ENCODE measurements around the gene RAI1.

Gene RAI1

GRCh38 chr17:17819111-17819510 lies 137.9 kb downstream of the RAI1 start:
- Histone ChIP-seq H3K4me2 (ENCODE audit: insufficient read depth, low read length, poor library complexity, severe bottlenecking) (no peak overlapping the region), H3K4ac (ENCODE audit: low read length) (no peak overlapping the region), H3K36me3 (replicated peaks in 1 of 2; ENCODE audit: control insufficient read depth in 2 of 2, insufficient read depth in 2 of 2, low read length in 2 of 2) (peaks cover 55 to 56% of the 10 kb centered on the region in 2 donors), H2BK15ac (ENCODE audit: low read length) (no peak overlapping the region), H3K27ac (replicated peaks; ENCODE audit: low read length) (no peak overlapping the region), H3K9ac (ENCODE audit: low read depth, low read length, poor library complexity) (peak overlapping the region; percentile 71), H3K9me3 (replicated peaks in 1 of 2; ENCODE audit: control insufficient read depth in 2 of 2, insufficient read depth in 1 of 2, low read depth in 1 of 2, low read length in 2 of 2) (no peaks in the 10 kb centered on the region), H3K23ac (ENCODE audit: low read depth, low read length, poor library complexity) (peak overlapping the region; percentile 23), H3K4me1 (ENCODE audit: control insufficient read depth in 2 of 2, insufficient read depth in 1 of 2, low read depth in 1 of 2, low read length in 2 of 2) (peaks cover 24 to 41% of the 10 kb centered on the region in 2 donors), H3K27me3 (ENCODE audit: control insufficient read depth in 3 of 3, insufficient read depth in 3 of 3, low read depth in 1 of 3, low read length in 3 of 3) (no peaks in the 10 kb centered on the region), H2AFZ (ENCODE audit: low read length) (no peak overlapping the region), H2AK5ac (ENCODE audit: low read depth, low read length) (peak overlapping the region; percentile 2), H2BK120ac (ENCODE audit: low read depth, low read length) (peak overlapping the region; percentile 21), H2BK5ac (ENCODE audit: low read length) (peak overlapping the region; percentile 43), H4K91ac (ENCODE audit: low read depth, low read length, poor library complexity) (no peak overlapping the region), H3K4me3 (ENCODE audit: low read length in 2 of 2) (no peak overlapping the region), H2BK12ac (ENCODE audit: low read length) (no peak overlapping the region), H3K14ac (ENCODE audit: low read length) (peak overlapping the region; percentile 23), H3K18ac (ENCODE audit: low read length) (peak overlapping the region; percentile 71), H4K8ac (ENCODE audit: low read depth, low read length) (no peak overlapping the region), H3K79me1 (ENCODE audit: low read depth, low read length) (peaks cover 26% of the 10 kb centered on the region)
- no CpG with 5 or more reads among the region's 12 CpGs for WGBS, 2 donors (ENCODE audit: extremely low coverage in 2 of 2, insufficient read length in 2 of 2, insufficient replicate concordance in 1 of 2)
- DNase-seq (ENCODE audit: low spot score) = no peak

- Histone ChIP-seq H2BK5ac (ENCODE audit: low read length) (peak overlapping the region; percentile 43), H3K4me2 (ENCODE audit: insufficient read depth, low read length, poor library complexity, severe bottlenecking) (no peak overlapping the region), H2AFZ (ENCODE audit: low read length) (no peak overlapping the region), H3K79me1 (ENCODE audit: low read depth, low read length) (peaks cover 23% of the 10 kb centered on the region), H3K27me3 (ENCODE audit: control insufficient read depth in 3 of 3, insufficient read depth in 3 of 3, low read depth in 1 of 3, low read length in 3 of 3) (no peaks in the 10 kb centered on the region), H2BK15ac (ENCODE audit: low read length) (peak overlapping the region; percentile 6), H3K4me3 (ENCODE audit: low read length in 2 of 2) (no peak overlapping the region), H2AK5ac (ENCODE audit: low read depth, low read length) (peak overlapping the region; percentile 2), H4K91ac (ENCODE audit: low read depth, low read length, poor library complexity) (no peak overlapping the region), H3K4me1 (ENCODE audit: control insufficient read depth in 2 of 2, insufficient read depth in 1 of 2, low read depth in 1 of 2, low read length in 2 of 2) (peaks cover 28 to 46% of the 10 kb centered on the region in 2 donors), H4K8ac (ENCODE audit: low read depth, low read length) (no peak overlapping the region), H2BK120ac (ENCODE audit: low read depth, low read length) (peak overlapping the region; percentile 37), H3K18ac (ENCODE audit: low read length) (no peak overlapping the region), H3K27ac (replicated peaks; ENCODE audit: low read length) (no peak overlapping the region), H3K23ac (ENCODE audit: low read depth, low read length, poor library complexity) (no peak overlapping the region), H3K14ac (ENCODE audit: low read length) (no peak overlapping the region), H3K9ac (ENCODE audit: low read depth, low read length, poor library complexity) (peak overlapping the region; percentile 1), H3K36me3 (replicated peaks in 1 of 2; ENCODE audit: control insufficient read depth in 2 of 2, insufficient read depth in 2 of 2, low read length in 2 of 2) (peaks cover 52% of the 10 kb centered on the region in 2 donors), H3K9me3 (replicated peaks in 1 of 2; ENCODE audit: control insufficient read depth in 2 of 2, insufficient read depth in 1 of 2, low read depth in 1 of 2, low read length in 2 of 2) (no peaks in the 10 kb centered on the region), H3K4ac (ENCODE audit: low read length) (no peak overlapping the region), H2BK12ac (ENCODE audit: low read length) (no peak overlapping the region)
- WGBS, 2 donors (ENCODE audit: extremely low coverage in 2 of 2, insufficient read length in 2 of 2, insufficient replicate concordance in 1 of 2) = no CpG with 5 or more reads among the region's 12 CpGs
- no peak for DNase-seq (ENCODE audit: low spot score)
These were observed 138.3 kb downstream of the RAI1 start for GRCh38 chr17:17819561-17819995.

- H4K8ac ChIP-seq (ENCODE audit: low read depth, low read length) = no peak overlapping the region
- H3K4me3 ChIP-seq (ENCODE audit: low read length in 2 of 2) = no peak overlapping the region
- no peak overlapping the region for H3K9ac ChIP-seq (ENCODE audit: low read depth, low read length, poor library complexity)
- H3K27me3 ChIP-seq (ENCODE audit: control insufficient read depth in 3 of 3, insufficient read depth in 3 of 3, low read depth in 1 of 3, low read length in 3 of 3) = no peaks in the 10 kb centered on the region
- no peak overlapping the region for H3K4me2 ChIP-seq (ENCODE audit: insufficient read depth, low read length, poor library complexity, severe bottlenecking)
- peak overlapping the region; percentile 37 for H2BK120ac ChIP-seq (ENCODE audit: low read depth, low read length)
- no peak overlapping the region for H2AFZ ChIP-seq (ENCODE audit: low read length)
- H3K14ac ChIP-seq (ENCODE audit: low read length) = no peak overlapping the region
- DNase-seq (ENCODE audit: low spot score) = no peak
- no peak overlapping the region for H3K27ac ChIP-seq (replicated peaks; ENCODE audit: low read length)
- H4K91ac ChIP-seq (ENCODE audit: low read depth, low read length, poor library complexity) = no peak overlapping the region
- H2AK5ac ChIP-seq (ENCODE audit: low read depth, low read length) = peak overlapping the region; percentile 2
- H3K9me3 ChIP-seq (replicated peaks in 1 of 2; ENCODE audit: control insufficient read depth in 2 of 2, insufficient read depth in 1 of 2, low read depth in 1 of 2, low read length in 2 of 2) = no peaks in the 10 kb centered on the region
- H3K18ac ChIP-seq (ENCODE audit: low read length) = no peak overlapping the region
- peak overlapping the region; percentile 6 for H2BK15ac ChIP-seq (ENCODE audit: low read length)
- WGBS, 2 donors (ENCODE audit: extremely low coverage in 2 of 2, insufficient read length in 2 of 2, insufficient replicate concordance in 1 of 2) = no CpG with 5 or more reads among the region's 10 CpGs
- H3K4ac ChIP-seq (ENCODE audit: low read length) = no peak overlapping the region
- H3K23ac ChIP-seq (ENCODE audit: low read depth, low read length, poor library complexity) = no peak overlapping the region
- H2BK12ac ChIP-seq (ENCODE audit: low read length) = no peak overlapping the region
- H3K79me1 ChIP-seq (ENCODE audit: low read depth, low read length) = peaks cover 23% of the 10 kb centered on the region
- peak overlapping the region; percentile 43 for H2BK5ac ChIP-seq (ENCODE audit: low read length)
- H3K4me1 ChIP-seq (ENCODE audit: control insufficient read depth in 2 of 2, insufficient read depth in 1 of 2, low read depth in 1 of 2, low read length in 2 of 2) = peaks cover 33 to 50% of the 10 kb centered on the region in 2 donors
- peaks cover 47% of the 10 kb centered on the region in 2 donors for H3K36me3 ChIP-seq (replicated peaks in 1 of 2; ENCODE audit: control insufficient read depth in 2 of 2, insufficient read depth in 2 of 2, low read length in 2 of 2)
These were observed 138.8 kb downstream of the RAI1 start for GRCh38 chr17:17820046-17820445.

- no peaks in the 10 kb centered on the region for H3K9me3 ChIP-seq (replicated peaks in 1 of 2; ENCODE audit: control insufficient read depth in 2 of 2, insufficient read depth in 1 of 2, low read depth in 1 of 2, low read length in 2 of 2)
- H3K79me1 ChIP-seq (ENCODE audit: low read depth, low read length) = peaks cover 23% of the 10 kb centered on the region
- H2AFZ ChIP-seq (ENCODE audit: low read length) = no peak overlapping the region
- H3K4me2 ChIP-seq (ENCODE audit: insufficient read depth, low read length, poor library complexity, severe bottlenecking) = no peak overlapping the region
- no peak overlapping the region for H3K27ac ChIP-seq (replicated peaks; ENCODE audit: low read length)
- no peak for DNase-seq (ENCODE audit: low spot score)
- H2BK5ac ChIP-seq (ENCODE audit: low read length) = no peak overlapping the region
- H3K27me3 ChIP-seq (ENCODE audit: control insufficient read depth in 3 of 3, insufficient read depth in 3 of 3, low read depth in 1 of 3, low read length in 3 of 3) = no peaks in the 10 kb centered on the region
- no peak overlapping the region for H3K14ac ChIP-seq (ENCODE audit: low read length)
- no peak overlapping the region for H3K23ac ChIP-seq (ENCODE audit: low read depth, low read length, poor library complexity)
- peaks cover 37 to 51% of the 10 kb centered on the region in 2 donors for H3K4me1 ChIP-seq (ENCODE audit: control insufficient read depth in 2 of 2, insufficient read depth in 1 of 2, low read depth in 1 of 2, low read length in 2 of 2)
- peak overlapping the region; percentile 2 for H2AK5ac ChIP-seq (ENCODE audit: low read depth, low read length)
- no peak overlapping the region for H2BK15ac ChIP-seq (ENCODE audit: low read length)
- no peak overlapping the region for H4K8ac ChIP-seq (ENCODE audit: low read depth, low read length)
- H2BK12ac ChIP-seq (ENCODE audit: low read length) = no peak overlapping the region
- WGBS, 2 donors (ENCODE audit: extremely low coverage in 2 of 2, insufficient read length in 2 of 2, insufficient replicate concordance in 1 of 2) = no CpG with 5 or more reads among the region's 7 CpGs
- H3K18ac ChIP-seq (ENCODE audit: low read length) = peak overlapping the region; percentile 54
- H3K9ac ChIP-seq (ENCODE audit: low read depth, low read length, poor library complexity) = no peak overlapping the region
- H2BK120ac ChIP-seq (ENCODE audit: low read depth, low read length) = no peak overlapping the region
- no peak overlapping the region for H3K4ac ChIP-seq (ENCODE audit: low read length)
- no peak overlapping the region for H4K91ac ChIP-seq (ENCODE audit: low read depth, low read length, poor library complexity)
- no peak overlapping the region for H3K4me3 ChIP-seq (ENCODE audit: low read length in 2 of 2)
- peaks cover 41 to 44% of the 10 kb centered on the region in 2 donors for H3K36me3 ChIP-seq (replicated peaks in 1 of 2; ENCODE audit: control insufficient read depth in 2 of 2, insufficient read depth in 2 of 2, low read length in 2 of 2)
These were observed 139.4 kb downstream of the RAI1 start for GRCh38 chr17:17820463-17821158.

Data from neuronal stem cell (in vitro differentiated cells).